ENCODE results near the gene ALPK1. TPM values are rescaled to one million over a fixed set of nuclear protein-coding genes. Genes with fewer than 3 reads are reported as not detected.
"Not testable (repeated sequence)": the region's sequence is repeated elsewhere in the genome, so short reads cannot be mapped to it uniquely, and the experiment has no call there.

The ALPK1 gene
- total RNA-seq, 4 donors from 2014 or later = 12.1 to 23.7 (median 16.3) TPM

DNA sequence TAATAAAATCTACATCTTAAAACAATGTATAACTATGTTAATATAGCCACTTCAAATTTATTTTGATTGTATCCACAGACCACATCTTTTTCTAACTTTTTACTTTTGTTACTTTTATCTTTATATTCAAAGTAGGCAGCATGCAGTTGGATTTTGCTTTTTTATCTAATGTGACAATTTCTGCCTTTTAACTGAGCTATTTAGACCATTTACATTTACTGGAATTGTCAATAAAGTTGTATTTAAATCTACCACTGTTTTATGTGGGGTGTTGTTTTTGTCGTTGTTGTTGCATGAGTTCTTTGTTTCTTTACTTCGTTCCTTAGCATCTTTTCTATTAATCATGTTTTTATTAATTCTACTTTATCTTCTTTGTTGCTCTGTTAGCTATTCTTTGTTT is 176.8 kb downstream of the ALPK1 start:
- H3K27me3 ChIP-seq = no peaks in the 10 kb centered on the region
- 84 to 100% methylated on average over 2 of the region's 2 CpGs for WGBS, 2 donors (ENCODE audit: low coverage in 1 of 2)
- H3K36me3 ChIP-seq = no peaks in the 10 kb centered on the region
- TF ChIP-seq EP300 (IDR thresholded peaks at IDR 0.05) = no peak
- TF ChIP-seq POLR2A (IDR thresholded peaks at IDR 0.05) = no peak
- no peak for TF ChIP-seq POLR2AphosphoS5 (IDR thresholded peaks at IDR 0.05)
- TF ChIP-seq, protein P1, sequence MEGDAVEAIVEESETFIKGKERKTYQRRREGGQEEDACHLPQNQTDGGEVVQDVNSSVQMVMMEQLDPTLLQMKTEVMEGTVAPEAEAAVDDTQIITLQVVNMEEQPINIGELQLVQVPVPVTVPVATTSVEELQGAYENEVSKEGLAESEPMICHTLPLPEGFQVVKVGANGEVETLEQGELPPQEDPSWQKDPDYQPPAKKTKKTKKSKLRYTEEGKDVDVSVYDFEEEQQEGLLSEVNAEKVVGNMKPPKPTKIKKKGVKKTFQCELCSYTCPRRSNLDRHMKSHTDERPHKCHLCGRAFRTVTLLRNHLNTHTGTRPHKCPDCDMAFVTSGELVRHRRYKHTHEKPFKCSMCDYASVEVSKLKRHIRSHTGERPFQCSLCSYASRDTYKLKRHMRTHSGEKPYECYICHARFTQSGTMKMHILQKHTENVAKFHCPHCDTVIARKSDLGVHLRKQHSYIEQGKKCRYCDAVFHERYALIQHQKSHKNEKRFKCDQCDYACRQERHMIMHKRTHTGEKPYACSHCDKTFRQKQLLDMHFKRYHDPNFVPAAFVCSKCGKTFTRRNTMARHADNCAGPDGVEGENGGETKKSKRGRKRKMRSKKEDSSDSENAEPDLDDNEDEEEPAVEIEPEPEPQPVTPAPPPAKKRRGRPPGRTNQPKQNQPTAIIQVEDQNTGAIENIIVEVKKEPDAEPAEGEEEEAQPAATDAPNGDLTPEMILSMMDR (IDR thresholded peaks at IDR 0.05) = no peak
- no peak for ATAC-seq
- H3K4me1 ChIP-seq = no peaks in the 10 kb centered on the region
- no peak overlapping the region for H3K27ac ChIP-seq
- peaks cover 0 to 8% (median 0%) of the 10 kb centered on the region in 3 donors for H3K9me3 ChIP-seq
- H3K4me3 ChIP-seq = no peak overlapping the region

DNA sequence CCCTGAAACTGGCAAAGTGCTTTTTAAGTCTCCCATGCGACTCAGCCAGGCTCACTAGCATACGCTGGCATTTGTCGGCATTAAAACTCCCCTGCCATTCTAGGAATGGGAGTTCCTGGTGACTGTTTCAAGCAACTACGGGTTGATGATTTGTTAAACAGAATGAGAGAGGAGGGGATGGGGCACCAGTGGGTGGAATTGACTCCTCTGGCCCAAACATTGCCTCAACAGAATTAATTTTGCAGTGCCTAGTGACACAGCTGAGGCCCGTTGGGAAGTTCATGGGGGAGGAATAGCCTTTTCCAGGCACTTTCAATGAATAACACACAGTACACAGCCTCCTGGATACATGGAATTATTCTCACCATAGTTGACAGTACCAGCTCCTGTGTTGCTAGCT is 188.8 kb downstream of the ALPK1 start:
- TF ChIP-seq POLR2AphosphoS5 (IDR thresholded peaks at IDR 0.05) (no peak), POLR2A (IDR thresholded peaks at IDR 0.05) (no peak), EP300 (IDR thresholded peaks at IDR 0.05) (no peak)
- TF ChIP-seq, protein P1 (IDR thresholded peaks at IDR 0.05) = no peak
- Histone ChIP-seq H3K36me3 (no peaks in the 10 kb centered on the region), H3K27me3 (peaks cover 5% of the 10 kb centered on the region), H3K4me1 (no peaks in the 10 kb centered on the region), H3K4me3 (no peak overlapping the region), H3K27ac (no peak overlapping the region), H3K9me3 (peaks cover 0 to 25% (median 0%) of the 10 kb centered on the region in 3 donors)
- 57 to 70% methylated on average over 1 to 3 of the region's 5 CpGs for WGBS, 2 donors (ENCODE audit: low coverage in 1 of 2)
- no peak for ATAC-seq

DNA sequence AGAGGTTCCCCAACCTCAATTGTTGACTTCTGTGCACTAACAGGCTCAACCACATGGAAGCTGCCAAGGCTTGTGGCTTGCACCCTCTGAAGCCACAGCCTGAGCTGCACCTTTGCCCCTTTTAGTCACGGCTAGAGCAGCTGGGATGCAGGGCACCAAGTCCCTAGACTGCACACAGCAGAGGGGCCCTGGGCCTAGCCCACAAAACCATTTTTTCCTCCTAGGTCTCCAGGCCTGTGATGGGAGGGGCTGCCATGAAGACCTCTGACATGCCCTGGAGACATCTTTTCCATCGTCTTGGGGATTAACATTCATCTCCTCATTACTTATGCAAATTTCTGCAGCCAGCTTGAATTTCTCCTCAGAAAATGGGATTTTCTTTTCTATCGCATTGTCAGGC is 193.6 kb downstream of the ALPK1 start:
- WGBS, 2 donors (ENCODE audit: low coverage in 1 of 2) = 92 to 96% methylated on average over 2 of the region's 3 CpGs
- H3K27ac ChIP-seq, H3K4me1 ChIP-seq, ATAC-seq, H3K27me3 ChIP-seq, H3K36me3 ChIP-seq, H3K4me3 ChIP-seq: not testable (repeated sequence)
- peaks cover 0 to 16% (median 0%) of the 10 kb centered on the region in 3 donors for H3K9me3 ChIP-seq

Other genes with a start within 250 kb of the ALPK1 start
- gene FAM241A, start 151.9 kb upstream of the ALPK1 start, total RNA-seq = 1 to 10 TPM; 4.3 to 8.1 (median 4.7) TPM
- 10 to 100 TPM; 11.9 to 23.7 (median 16.0) TPM for gene AP1AR, start 65.6 kb upstream of the ALPK1 start, total RNA-seq
- 10 to 100 TPM in 2 of 4 donors, 1 to 10 TPM in 2; 5.1 to 17.1 (median 9.8) TPM for gene TIFA, start 11.5 kb upstream of the ALPK1 start, total RNA-seq
- gene NEUROG2, start 218.8 kb downstream of the ALPK1 start, total RNA-seq = not detected